GM19238 (cell line): ENCODE results near the gene NFIC.

Experiments used
- DNase-seq: peaks from one replicate; pipeline ENCODE4 v3.0.0; 2011; ENCODE audit warnings: low spot score; ENCODE audit not compliant: insufficient read length

The NFIC gene

GRCh38 chr19:3482507-3483225 lies 116.3 kb downstream of the NFIC start:
- DNase-seq = no peak

GRCh38 chr19:3483226-3483628 lies 116.8 kb downstream of the NFIC start, which contains the start of gene SMIM44:
TSS of gene SMIM44 (minus strand) at chr19:3483441. CDS start at chr19:3483403, 38 bp downstream.
- DNase-seq = no peak

GRCh38 chr19:3491396-3492119 lies 125.2 kb downstream of the NFIC start:
- no peak for DNase-seq

- DNase-seq = no peak
These were observed 125.9 kb downstream of the NFIC start for GRCh38 chr19:3492131-3492839.

GRCh38 chr19:3492919-3493318 lies 126.5 kb downstream of the NFIC start:
- DNase-seq = no peak

- DNase-seq = no peak
These were observed 127.3 kb downstream of the NFIC start for GRCh38 chr19:3493651-3494050.

GRCh38 chr19:3494051-3494450 lies 127.7 kb downstream of the NFIC start:
- peak; percentile 64 for DNase-seq

- no peak for DNase-seq
These were observed 128.2 kb downstream of the NFIC start for GRCh38 chr19:3494559-3494958.

GRCh38 chr19:3496392-3497273 lies 130.2 kb downstream of the NFIC start:
- DNase-seq = no peak

- DNase-seq = no peak
These were observed 131.6 kb downstream of the NFIC start for GRCh38 chr19:3497757-3498520.

GRCh38 chr19:3499738-3500428 lies 133.5 kb downstream of the NFIC start:
- no peak for DNase-seq

- peak; percentile 97 for DNase-seq
These were observed 134.2 kb downstream of the NFIC start, which contains the start of gene DOHH for GRCh38 chr19:3500429-3501101. TSS of gene DOHH (minus strand) at chr19:3500674. CDS start at chr19:3496814, 3,860 bp downstream.

- no peak for DNase-seq
These were observed 135.4 kb downstream of the NFIC start for GRCh38 chr19:3501780-3502179.

GRCh38 chr19:3503036-3503572 lies 136.7 kb downstream of the NFIC start:
- DNase-seq = no peak

GRCh38 chr19:3504735-3505134 lies 138.4 kb downstream of the NFIC start:
- no peak for DNase-seq

- peak; percentile 99 for DNase-seq
These were observed 139.4 kb downstream of the NFIC start, which contains the start of gene FZR1 for GRCh38 chr19:3505598-3506383. TSS of gene FZR1 (plus strand) at chr19:3506311. CDS start at chr19:3522990, 16,679 bp downstream.

GRCh38 chr19:3506384-3507340 lies 140.3 kb downstream of the NFIC start:
- peak; percentile 58 for DNase-seq
